ENCODE data around the gene ELP5. TPM values are rescaled to one million over a fixed set of nuclear protein-coding genes. Genes with fewer than 3 reads are reported as not detected.
"Not testable (repeated sequence)": the region's sequence is repeated elsewhere in the genome, so short reads cannot be mapped to it uniquely, and the experiment has no call there.

The ELP5 gene
- total RNA-seq, 1 donor from 2014 or later: 72.7 TPM

GRCh38 chr17:7243838-7244237 is 8.2 kb upstream of the ELP5 start:
- intact Hi-C loops (cut with DNase I): loop anchor here (2.0 to 5.0 kb wide), 3 partner anchors 37 to 613 kb away; partner anchors contain the start of genes CYB5D1, EIF5A, NAA38 and SLC2A4
- not testable (repeated sequence) for DNase-seq (ENCODE audit: missing footprints); ATAC-seq

- DNase-seq (ENCODE audit: missing footprints) (no peak), ATAC-seq (no peak)
- intact Hi-C loops (cut with DNase I): no loop called here
Measured at GRCh38 chr17:7246779-7247178, 5.2 kb upstream of the ELP5 start.

- intact Hi-C loops (cut with DNase I): no loop called here
- ATAC-seq (no peak), DNase-seq (ENCODE audit: missing footprints) (no peak)
Measured at GRCh38 chr17:7248796-7249195, 3.2 kb upstream of the ELP5 start.

GRCh38 chr17:7249214-7249613 is 2.8 kb upstream of the ELP5 start:
- no peak for ATAC-seq
- no peak for DNase-seq (ENCODE audit: missing footprints)
- intact Hi-C loops (cut with DNase I): no loop called here

GRCh38 chr17:7249830-7250229 is 2.2 kb upstream of the ELP5 start:
- DNase-seq (ENCODE audit: missing footprints) (no peak), ATAC-seq (no peak)
- intact Hi-C loops (cut with DNase I): loop anchor here (5.0 to 10.0 kb wide), 2 partner anchors 102 to 315 kb away; partner anchors contain the start of genes KCTD11 and SENP3

GRCh38 chr17:7250695-7251627 is 1.1 kb upstream of the ELP5 start:
- DNase-seq (ENCODE audit: missing footprints) (no peak), ATAC-seq (no peak)
- intact Hi-C loops (cut with DNase I): loop anchor here (5.0 to 10.0 kb wide), 2 partner anchors 101 to 314 kb away; partner anchors contain the start of genes KCTD11 and SENP3

- peak; percentile 96 for ATAC-seq
- intact Hi-C loops (cut with DNase I): loop anchor here (1.0 to 10.0 kb wide), 3 partner anchors 30 to 313 kb away; partner anchors contain the start of genes KCTD11, SENP3 and SLC2A4
- DNase-seq (ENCODE audit: missing footprints): peak; percentile 99
Measured at GRCh38 chr17:7251661-7252175, 297 bp upstream of the ELP5 start, which contains the start of gene CTDNEP1. Gene CTDNEP1, minus strand, starts transcription at chr17:7251734. Its CDS starts 438 bp downstream, at chr17:7251296.

GRCh38 chr17:7253082-7253481 is 1.1 kb downstream of the ELP5 start:
- ATAC-seq: no peak
- no peak for DNase-seq (ENCODE audit: missing footprints)
- intact Hi-C loops (cut with DNase I): loop anchor here (5.0 to 10.0 kb wide), 2 partner anchors 99 to 312 kb away; partner anchors contain the start of genes KCTD11 and SENP3

GRCh38 chr17:7254511-7254910 is 2.5 kb downstream of the ELP5 start:
- DNase-seq (ENCODE audit: missing footprints) (no peak), ATAC-seq (no peak)
- intact Hi-C loops (cut with DNase I): loop anchor here (5.0 to 10.0 kb wide), 2 partner anchors 98 to 310 kb away; partner anchors contain the start of genes KCTD11 and SENP3

- intact Hi-C loops (cut with DNase I): loop anchor here (10.0 kb wide), 1 partner anchor 308 kb away; the partner anchor contains the start of gene SENP3
- DNase-seq (ENCODE audit: missing footprints) (no peak), ATAC-seq (no peak)
Measured at GRCh38 chr17:7256766-7257456, 4.9 kb downstream of the ELP5 start.

GRCh38 chr17:7258731-7259554 is 6.9 kb downstream of the ELP5 start:
- no peak for DNase-seq (ENCODE audit: missing footprints)
- no peak for ATAC-seq
- intact Hi-C loops (cut with DNase I): loop anchor here (10.0 kb wide), 1 partner anchor 306 kb away; the partner anchor contains the start of gene SENP3

GRCh38 chr17:7259555-7259889 is 7.5 kb downstream of the ELP5 start:
- DNase-seq (ENCODE audit: missing footprints) (no peak), ATAC-seq (no peak)
- intact Hi-C loops (cut with DNase I): loop anchor here (10.0 kb wide), 1 partner anchor 305 kb away; the partner anchor contains the start of gene SENP3

- DNase-seq (ENCODE audit: missing footprints) (no peak), ATAC-seq (peak; percentile 9)
- intact Hi-C loops (cut with DNase I): no loop called here
Measured at GRCh38 chr17:7260151-7260550, 8.1 kb downstream of the ELP5 start.

GRCh38 chr17:7260651-7261378 is 8.8 kb downstream of the ELP5 start:
- peak; percentile 76 for DNase-seq (ENCODE audit: missing footprints)
- ATAC-seq: peak; percentile 54
- intact Hi-C loops (cut with DNase I): no loop called here

GRCh38 chr17:7261379-7262191 is 9.6 kb downstream of the ELP5 start:
- ATAC-seq (peak; percentile 27), DNase-seq (ENCODE audit: missing footprints) (no peak)
- intact Hi-C loops (cut with DNase I): no loop called here

- DNase-seq (ENCODE audit: missing footprints) (no peak), ATAC-seq (no peak)
- intact Hi-C loops (cut with DNase I): no loop called here
Measured at GRCh38 chr17:7262192-7262934, 10.3 kb downstream of the ELP5 start, which contains the start of gene CLDN7. Gene CLDN7, minus strand, starts transcription at chr17:7262478. Its CDS starts 435 bp downstream, at chr17:7262043.

Measured in Right ventricle myocardium inferior (tissue), 1 donor.